HPDE6-E6E7 (cell line): ENCODE results near the gene CGRRF1.

ENCODE experiments used
- DNase-seq: peaks from one replicate; pipeline ENCODE4 v3.0.0; 2011; ENCODE audit warnings: missing footprints; ENCODE audit errors: extremely low spot score

CGRRF1 gene

DNA sequence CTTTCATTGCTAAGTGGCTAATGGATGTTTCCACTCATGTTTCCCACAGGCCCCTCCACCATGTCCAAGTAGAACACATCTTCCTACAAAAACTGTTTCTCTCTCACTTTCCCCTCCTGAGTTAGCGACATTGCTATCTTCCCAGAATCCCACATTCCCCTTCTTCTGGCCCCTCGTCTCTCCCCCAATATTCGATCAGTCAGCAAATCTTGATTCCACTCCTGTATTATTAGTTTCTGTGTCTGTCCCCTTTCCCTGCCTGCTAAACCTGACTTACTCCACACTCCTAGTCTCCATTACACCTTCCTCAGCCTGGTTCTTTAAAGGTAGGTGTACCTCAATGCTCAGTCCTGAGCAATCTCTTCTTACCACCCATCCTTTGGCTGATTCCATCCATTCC, 37.9 kb downstream of the CGRRF1 start:
- DNase-seq = no peak

DNA sequence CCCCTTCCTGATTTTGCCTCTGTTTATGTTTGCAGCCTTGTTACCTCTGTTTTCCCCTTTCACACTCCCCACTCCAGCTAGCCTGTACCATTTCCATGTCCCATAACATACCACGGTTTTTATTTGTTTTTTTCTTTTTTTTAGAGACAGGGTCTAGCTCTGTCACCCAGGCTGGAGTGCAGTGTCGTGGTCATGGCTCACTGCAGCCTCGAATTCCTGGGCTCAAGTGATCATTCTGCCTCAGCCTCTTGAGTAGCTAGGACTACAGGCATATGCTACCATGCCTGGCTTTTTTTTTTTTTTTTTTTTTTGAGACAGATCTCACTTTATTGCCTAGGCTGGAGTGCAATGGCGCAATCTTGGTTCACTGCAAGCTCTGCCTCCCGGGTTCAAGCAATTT, 38.8 kb downstream of the CGRRF1 start:
- DNase-seq = no peak

DNA sequence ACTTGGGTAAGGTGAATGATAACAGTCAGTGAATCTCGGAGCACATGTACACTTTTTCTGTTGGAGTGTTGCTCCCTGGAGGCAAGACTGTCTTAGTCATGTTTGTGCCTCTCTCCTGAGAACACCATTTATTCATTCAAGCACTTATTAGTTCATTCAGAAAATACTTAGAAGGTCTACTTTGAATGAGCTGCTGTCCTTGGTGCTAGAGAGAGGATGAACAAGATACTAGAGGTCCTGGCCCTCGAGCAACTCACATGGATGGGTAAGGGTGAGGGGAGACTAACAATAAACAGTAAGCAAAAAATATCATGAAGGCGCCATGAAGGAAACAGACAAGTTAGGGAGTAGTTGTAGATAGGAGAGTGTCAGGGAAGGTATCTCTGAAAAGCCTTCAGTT, 40.2 kb downstream of the CGRRF1 start:
- no peak for DNase-seq

DNA sequence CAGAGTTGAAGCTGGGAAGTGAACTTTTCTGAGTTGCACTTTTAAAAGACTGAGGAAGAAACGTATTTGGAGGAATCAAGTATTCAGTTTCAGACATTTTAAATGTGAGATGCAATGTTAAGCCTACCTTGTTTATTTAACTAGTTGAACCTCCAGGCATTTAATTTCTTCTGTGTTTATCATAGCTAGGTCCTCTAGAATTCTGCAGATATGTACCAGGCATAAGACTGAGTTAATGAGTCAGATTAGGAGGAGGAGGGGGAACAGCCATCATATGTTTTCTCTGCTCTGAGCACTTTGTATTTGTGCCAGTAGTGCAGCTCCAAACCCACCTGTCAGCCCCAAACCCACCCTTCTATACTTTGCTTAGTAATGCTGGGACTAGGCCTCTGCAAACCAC, 40.8 kb downstream of the CGRRF1 start:
- DNase-seq = no peak

DNA sequence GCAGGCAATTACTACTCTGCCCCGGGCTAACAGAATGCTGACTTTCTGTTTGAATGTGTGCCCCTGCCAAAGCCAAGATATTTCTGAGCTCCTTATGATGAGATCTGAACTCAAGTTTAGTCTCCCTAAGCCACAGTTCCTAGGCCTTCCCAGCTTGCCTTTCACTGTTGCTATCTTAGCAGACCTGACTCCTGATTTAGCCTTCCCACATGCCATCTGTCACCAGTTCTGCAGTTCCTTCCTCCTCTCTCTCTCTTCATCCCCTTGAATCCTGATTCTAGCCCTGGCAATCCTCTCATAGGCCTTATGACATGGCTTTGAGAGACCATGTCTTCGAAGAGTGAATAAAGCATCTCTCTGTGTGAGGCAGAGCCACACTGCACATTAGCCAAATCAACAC, 44.7 kb downstream of the CGRRF1 start:
- no peak for DNase-seq

DNA sequence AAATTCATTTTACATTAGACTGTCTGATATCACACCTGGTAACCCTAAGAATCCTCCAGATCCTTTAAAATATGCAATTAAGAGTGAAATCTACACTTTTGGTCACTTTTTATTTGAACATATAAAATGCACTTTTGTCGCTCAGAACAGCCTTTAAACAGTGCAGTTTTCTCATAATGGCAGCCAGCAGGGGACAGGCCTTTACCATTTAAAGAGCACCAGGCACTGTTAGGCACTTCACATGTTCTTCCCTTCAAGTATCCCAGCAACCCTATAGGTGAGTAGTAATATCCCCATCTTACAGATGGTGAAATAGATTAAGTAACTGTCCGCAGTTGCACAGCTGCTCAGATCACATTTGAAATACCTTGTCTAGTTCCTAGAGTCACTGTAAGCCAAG, 45.9 kb downstream of the CGRRF1 start:
- DNase-seq = no peak

DNA sequence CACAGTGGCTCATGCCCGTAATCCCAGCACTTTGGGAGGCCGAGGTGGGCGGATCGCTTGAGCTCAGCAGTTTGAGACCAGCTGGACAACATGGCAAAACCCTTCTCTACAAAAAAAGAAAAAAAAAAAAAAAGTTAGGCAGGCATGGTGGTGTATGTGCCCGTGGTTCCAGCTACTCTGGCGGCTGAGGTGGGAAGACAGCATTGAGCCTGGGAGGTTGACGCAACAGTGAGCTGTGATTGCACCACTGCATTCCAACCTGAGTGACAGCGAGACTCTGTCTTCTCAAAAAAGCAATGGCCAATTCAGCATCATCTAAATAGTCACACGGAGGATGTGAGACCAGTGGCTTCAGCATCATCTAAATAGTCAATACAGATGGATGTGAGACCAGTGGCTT, 46.8 kb downstream of the CGRRF1 start:
- DNase-seq = no peak

DNA sequence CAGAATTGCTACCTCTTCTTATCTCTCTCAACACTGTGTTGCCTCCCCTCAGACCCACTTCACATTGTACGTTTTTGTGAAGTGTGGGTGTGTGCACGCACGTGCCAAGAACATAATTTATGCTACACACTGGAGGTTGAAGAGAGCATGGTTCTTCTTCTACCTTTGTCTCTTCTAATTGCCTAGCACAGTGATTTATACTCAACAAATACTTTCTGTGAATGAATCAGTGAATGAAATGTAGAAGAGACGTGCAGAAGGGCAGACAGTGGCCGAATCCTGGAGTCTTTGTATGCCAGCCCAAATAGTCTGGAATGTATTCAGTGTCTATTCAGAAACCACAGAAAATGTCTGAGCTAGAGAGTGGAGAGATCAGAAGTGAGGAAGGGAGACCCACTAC, 52.6 kb downstream of the CGRRF1 start:
- DNase-seq = no peak

DNA sequence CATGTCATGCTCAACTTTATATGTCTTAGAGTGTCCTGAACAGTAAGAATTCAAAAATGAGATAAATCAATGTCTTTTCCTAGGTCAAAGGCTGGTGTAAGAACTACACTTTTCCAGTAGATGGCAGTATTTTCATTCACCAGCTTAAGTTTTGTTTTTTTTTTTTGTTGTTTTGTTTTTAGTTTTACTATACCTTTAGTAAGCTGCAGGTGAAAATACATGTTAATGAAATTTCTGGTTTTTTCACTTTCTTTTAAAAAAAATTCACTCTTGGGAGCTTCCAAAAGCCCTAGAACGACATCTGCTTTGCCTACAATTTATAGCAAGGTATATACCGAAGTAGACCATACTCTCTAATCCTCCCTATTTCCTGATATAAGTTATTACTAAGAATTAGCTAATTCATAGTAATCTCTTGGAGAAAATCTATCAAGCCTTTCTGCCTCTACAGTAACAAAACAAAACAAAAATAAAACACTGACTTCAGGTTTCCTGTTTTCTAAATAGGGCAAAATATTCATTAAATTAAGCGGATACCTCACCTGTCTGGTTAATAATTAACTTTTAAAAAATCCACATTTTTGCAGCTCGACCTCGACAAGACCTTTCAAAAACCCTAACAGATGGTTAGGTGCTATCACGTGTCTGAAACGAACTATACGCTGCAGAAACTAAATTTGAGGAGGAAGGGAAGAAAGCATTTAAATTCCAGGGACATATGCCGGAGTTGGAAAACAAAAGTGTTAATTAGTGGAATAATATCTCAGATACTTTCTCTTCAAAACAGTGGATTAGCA, 54.6 kb downstream of the CGRRF1 start:
- DNase-seq = no peak

DNA sequence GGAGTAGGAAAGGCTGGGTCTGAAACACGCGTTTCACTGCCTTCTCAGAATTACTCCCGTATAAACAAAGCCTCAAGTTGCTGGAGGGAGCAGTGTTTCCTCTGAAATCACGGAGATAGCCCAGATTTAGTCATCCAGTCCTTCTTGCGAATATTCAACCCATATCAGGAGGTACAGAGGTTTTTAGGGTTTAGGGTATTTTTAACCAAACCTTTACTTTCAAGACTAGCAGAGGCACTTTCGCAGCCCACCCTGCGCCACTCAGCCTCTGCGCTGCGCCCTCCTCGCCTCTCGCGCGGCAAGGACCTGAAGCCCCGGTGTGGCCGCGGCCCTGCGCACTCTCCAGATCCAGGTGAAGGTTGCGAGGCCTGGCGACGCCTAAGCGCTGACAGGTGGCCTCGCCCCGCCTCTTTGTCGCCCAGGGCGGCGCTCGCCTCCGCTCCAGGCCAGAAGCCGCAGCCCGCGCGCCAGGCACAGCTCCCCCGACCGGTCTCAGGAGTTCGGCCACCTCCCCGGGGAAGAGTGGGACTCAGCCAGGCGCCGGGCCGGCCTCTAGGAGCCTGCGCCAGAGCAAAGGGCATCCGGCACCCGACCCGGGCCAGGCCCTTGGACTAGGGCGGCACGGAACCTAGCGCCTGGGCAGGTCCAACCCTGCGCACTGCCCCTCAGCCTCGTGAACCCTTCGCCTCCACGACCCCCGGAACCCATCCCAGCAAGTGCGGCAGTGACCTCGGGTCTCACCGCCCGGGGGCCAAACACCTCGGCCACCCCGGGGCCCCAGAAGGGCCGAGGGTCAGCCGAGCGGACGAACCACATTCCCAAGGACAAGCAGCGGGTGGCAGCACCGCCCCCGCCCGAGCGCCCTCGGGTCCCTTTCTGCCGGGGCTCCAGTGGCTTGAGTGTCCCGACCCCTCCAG, 55.4 kb downstream of the CGRRF1 start:
- DNase-seq = peak; percentile 50

DNA sequence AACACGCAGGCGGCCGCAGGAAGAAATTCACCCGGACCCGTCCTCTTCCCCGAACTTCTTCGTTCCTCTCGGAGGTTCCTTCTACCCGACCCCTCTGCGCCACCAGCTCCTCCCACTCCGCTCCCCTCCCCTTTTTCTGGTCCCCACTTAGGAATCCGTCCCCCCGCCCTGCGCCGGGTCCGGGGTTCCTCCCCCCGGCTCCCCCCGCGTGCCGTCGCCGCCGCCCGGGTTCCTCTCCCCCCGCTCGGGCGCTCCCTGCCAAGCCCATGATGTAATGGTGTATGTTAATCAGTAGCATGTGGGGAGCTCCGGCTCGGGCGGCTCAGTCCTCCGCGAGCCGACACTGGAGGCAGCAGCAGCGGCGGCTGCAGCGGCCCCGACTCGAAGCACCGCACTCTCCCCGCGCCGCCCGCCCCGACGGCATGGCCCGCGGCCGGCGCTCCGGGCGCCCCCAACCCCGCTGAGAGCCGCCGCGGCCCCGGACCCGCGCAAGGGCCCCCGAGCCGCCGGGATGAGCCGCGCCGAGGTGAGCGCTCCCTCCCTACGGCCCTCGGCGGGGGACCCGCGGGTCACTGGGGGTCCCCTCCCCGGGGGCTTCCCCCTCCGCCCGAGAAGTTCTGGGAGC, 56.2 kb downstream of the CGRRF1 start:
- DNase-seq = peak; percentile 75

DNA sequence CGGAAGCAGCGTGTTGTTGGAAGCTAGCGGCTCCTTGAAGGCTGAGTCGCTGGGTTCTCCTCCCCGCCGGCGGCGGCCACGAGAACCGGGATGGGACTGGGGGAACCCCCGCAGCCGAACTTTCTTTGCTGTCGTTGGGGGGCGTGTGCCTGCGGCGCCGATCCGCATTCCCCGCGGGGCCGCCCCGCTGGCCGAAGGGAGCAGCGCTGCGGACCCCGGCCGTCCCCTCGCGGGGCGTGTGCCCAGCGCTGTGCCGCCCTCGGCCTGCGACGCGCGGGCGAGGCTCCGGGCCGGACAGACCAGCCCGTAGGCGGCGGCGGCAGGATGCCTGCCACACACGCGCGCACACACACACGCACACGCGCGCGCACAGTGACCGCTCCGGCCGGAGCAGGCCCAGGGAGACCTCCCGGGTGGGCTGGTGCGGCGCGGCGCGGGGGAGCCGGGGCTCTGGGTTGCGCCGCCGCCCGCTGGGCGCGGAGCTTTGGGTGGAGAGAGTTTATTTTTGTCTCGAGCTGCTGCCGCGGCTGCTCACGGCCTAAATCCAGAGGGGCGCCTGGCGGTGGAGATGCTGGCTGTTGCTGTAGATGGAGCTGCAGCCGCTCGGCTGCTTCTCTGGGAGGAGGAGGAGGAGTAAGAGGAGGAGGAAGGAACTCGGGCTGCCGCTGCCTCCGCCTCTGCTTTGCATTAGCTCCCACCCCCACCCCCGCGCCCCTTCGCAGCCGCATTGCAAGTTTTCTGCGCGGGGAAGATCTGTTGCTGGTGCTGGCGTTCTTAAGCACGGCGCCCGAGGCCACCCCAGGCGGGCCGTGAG, 56.9 kb downstream of the CGRRF1 start, which contains the start of gene SAMD4A:
SAMD4A (plus strand) TSS at position 719 of the 814 bp plus-strand sequence. CDS start 789 bp downstream, outside the sequence.
- DNase-seq = no peak

DNA sequence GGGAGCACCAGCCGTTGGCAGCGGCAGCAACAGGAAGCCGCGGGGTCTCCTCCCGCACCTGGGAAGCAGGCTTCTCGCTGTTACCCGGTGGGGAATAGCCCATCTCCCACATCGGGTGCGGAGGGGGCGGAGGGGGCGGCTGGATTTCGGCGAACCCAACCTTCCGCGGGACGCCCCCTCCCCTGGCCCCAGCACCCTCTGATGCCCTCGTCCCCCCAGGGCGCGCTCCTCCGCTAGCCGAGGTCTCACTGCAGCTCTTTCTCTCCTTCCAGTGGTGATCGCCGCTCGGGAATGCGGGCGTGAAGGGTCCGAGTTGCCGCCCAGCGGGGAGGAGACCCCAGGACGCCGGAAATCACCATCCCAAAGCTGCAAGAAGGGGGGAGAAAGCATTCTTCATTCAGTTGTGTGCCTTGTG, 57.5 kb downstream of the CGRRF1 start:
- DNase-seq = no peak

DNA sequence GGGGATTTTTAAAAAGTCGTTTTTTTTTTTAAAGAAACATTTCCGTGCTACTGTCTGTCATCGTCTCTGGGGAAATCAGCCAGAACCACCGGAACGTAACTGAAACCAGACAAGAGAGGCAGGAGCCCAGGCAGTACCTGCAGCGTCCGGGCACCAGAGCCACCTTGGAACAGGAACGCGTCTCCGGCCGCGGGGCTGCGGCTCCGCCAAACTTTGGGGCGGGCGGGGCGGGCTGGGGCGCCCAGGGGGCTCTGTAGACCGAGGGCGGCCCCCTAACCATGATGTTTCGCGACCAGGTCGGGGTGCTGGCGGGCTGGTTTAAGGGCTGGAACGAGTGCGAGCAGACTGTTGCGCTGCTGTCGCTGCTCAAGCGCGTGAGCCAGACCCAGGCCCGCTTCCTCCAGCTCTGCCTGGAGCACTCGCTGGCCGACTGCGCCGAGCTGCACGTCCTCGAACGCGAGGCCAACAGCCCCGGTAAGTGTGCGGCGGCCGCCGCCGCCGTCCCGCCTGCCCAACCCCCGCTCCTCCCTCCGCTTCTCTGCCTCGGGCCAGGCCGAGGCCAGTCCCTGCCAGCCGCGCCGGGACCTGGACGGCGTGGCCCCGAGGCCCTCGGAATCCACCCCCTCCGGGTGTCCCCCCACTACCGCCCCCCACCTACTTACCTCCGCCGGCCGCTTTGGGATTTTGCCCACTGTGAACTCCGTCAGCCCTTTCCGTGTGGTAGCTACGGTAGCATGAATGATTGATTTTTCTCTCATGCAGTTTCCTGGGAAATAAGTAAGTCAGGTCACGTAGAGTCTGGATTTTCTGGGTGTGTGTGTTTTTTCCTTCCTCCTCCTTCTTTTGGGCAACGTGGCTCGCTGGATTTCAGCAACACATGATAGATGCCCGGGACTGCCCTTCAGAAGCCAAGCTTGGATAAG, 58.2 kb downstream of the CGRRF1 start:
- DNase-seq = no peak

DNA sequence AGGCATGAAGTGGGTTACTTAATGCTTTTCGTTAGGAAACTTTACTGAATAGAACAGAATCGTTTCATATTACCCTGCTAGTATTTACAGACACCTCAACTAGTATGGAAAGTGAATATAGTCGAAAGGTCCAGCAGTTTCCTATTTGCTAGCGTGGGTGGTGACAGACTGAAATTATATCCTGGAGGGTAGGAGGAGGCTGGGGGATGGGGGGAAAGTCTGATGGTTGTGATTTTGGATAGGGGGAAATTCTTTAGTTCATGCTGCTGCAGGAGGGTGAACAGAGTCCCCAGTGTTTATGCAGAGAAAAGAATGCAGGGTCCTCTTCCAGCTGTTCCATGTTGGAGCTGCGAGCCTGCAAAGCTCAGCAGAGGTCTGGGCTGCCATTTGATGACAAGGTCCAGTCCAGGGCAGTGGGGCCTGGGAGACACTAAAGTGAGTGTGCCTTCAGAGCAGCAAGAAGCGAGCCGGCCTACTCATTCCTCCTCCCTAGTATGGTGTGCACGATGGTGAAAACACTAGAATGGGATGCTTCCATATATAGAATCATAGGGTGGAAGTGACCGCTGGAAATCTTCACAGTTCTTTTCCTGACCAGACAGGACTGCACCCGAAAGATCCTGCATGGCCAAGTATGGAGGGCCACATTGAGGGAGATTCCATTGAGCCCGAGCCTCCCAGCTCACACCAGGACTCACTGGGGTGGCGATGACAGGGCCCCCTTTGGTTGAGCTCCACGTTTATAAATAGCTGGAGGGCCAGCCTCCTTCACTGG, 59.3 kb downstream of the CGRRF1 start:
- no peak for DNase-seq

DNA sequence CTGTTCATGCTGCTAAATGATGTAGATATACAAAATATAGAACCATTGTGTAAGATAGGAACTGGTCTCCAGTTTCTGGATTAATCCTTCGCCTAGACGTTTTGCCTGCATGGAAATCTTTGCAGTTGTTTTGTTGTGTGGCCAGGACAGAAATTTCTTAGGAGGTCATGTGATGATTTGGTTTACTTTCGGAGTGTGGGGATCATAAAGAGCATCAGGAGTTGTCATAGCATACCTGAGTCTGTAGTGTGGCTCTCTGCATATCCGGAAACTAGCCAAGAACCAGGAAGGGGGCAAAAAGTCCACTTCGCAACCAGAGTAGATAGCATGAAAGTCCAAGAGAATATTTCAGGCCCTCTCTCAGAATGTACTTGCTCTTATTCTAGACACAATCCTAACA, 60.3 kb downstream of the CGRRF1 start:
- no peak for DNase-seq

DNA sequence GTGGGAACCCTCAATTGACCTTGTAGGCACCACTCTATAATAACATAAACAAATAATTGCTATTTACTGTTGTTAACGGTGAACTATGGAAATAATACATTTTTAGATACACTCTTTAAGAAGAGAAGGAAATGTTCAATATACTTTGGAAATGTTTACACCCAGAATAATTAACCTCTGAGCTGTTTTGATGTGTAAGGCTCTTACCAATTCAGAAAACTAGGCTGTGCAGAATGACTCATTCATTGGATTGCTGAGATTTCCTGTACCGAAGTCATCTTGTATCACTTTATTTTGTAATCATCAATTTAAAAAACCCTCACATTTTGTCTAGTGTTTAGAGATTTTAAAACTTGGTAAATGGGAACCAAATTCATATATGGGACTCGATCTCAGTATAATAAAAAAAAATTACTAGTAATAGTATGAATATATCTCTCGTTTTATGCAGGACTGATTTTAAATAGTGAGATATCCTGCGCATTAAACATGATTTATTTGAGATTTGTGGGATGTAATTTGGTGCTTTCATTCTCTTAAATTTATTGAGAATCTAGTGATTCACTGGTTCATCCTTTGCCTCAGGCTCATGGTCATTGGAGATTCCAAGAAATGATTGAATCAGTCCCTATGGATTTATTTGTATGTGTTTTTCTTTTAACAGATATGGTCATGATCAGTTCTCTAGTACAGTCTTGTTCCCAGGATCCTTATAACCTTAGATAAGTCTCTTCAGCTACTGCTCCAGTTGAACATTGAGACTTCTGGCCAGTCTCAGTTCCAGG, 61.1 kb downstream of the CGRRF1 start:
- no peak for DNase-seq

DNA sequence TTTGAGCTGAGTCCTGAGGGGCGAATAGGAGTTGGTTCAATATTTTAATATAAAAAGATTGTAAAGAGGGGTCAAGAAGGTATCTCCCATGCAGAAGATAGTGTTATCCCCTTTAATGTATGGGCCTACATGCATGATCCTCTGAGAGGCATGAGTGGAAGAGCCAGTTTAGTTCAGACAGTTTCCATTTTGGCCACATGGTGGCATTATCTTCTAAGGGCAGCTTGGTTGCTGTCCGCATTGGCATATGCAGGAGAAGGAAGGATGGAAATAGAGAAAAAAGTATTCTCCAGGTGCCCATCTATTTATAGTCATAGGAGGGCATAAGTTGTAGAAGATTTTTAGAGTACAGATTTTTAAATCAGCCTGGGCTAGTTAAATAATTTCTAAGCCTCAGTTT, 62.6 kb downstream of the CGRRF1 start:
- no peak for DNase-seq

DNA sequence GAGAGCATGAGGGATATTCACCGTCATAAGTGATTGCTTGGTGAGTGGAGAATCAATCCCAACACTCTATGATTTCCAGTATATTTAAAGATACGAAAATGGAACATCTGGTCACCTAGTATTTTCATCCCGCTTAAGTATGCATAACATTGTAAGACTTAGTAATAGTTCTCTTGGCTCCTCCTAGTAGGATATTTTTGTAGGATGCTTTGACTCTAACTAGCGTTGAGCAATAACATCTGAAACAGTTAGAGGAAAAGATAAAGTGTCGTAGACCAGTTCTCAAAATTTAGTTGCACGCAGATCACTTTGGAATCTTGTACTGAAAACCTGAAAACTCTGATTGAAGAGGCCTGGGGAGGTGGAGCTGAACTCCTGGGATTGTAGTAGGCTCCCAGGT, 64.8 kb downstream of the CGRRF1 start:
- no peak for DNase-seq
